Ovary (tissue), 9 donors: ENCODE data around the gene CCNC. TPM values are rescaled to one million over a fixed set of nuclear protein-coding genes. Genes with fewer than 3 reads are reported as not detected.
A peak's percentile ranks its signal among the peaks of the same experiment; 100 is the strongest.

Experiments used
- DNase-seq, 5 donors: peaks; one replicate each; pipeline ENCODE4 v3.0.0-alpha.2; 2019 to 2020
- H3K27ac ChIP-seq, 2 donors: fragments of 200-600 bp; one replicate each; pipeline versions ENCODE4 v1.5.1 to v1.8.0; 2019 to 2022
- H3K27me3 ChIP-seq: fragments of 200-600 bp; one replicate; pipeline ENCODE4 v1.8.0; 2022
- H3K36me3 ChIP-seq: fragments of 200-600 bp; sonication (generic); one replicate; pipeline ENCODE4 v1.5.1; 2019
- H3K4me1 ChIP-seq: one replicate; pipeline ENCODE4 v1.8.1; 2013; ENCODE audit warnings: mild to moderate bottlenecking, moderate library complexity; ENCODE audit not compliant: insufficient read depth
- H3K4me3 ChIP-seq: fragments of 200-600 bp; sonication (generic); one replicate; pipeline ENCODE4 v1.5.1; 2017
- H3K9me3 ChIP-seq, 2 donors: fragments of 200-600 bp in 1 of 2; sonication (generic) in 1 of 2; one replicate each; pipeline versions ENCODE4 v1.5.1 to v1.8.1; 2013 to 2019; ENCODE audit warnings: mild to moderate bottlenecking in 1 of 2, moderate library complexity in 1 of 2
- CTCF ChIP-seq, 3 donors: fragments of 450-650 bp in 2 of 3; fragments of 200-600 bp in 1 of 3; IDR thresholded peaks; one replicate each; pipeline versions ENCODE4 v1.5.1 to v1.8.0; 2016 to 2022; ENCODE audit warnings: antibody characterized with exemption in 3 of 3, mild to moderate bottlenecking in 1 of 3
- EP300 ChIP-seq: sonication (generic); formaldehyde crosslinking; IDR thresholded peaks from one replicate; pipeline ENCODE4 v1.6.1; 2017; ENCODE audit warnings: antibody characterized with exemption
- POLR2A ChIP-seq: fragments of 450-650 bp; IDR thresholded peaks from one replicate; pipeline ENCODE4 v1.6.1; 2017; ENCODE audit warnings: antibody characterized with exemption, mild to moderate bottlenecking, moderate library complexity
- WGBS, 3 donors: extraction: QIAGEN DNeasy Blood & Tissue Kit in 1 of 3; methylation state at CpG; one replicate each; pipeline versions ENCODE4 v1.1.5 to v1.1.7; 2013 to 2017; 5-methylcytosine and 5-hydroxymethylcytosine counted together
- intact Hi-C, 4 donors: fragments of 100-400 bp; cut with DNase I; formaldehyde crosslinking; loops; one replicate each; pipeline versions ENCODE4 v1.11.0 to v1.15.1; 2022 to 2023
- polyA plus RNA-seq, 2 donors: library from polyadenylated mRNA; stranded (reverse); fragments of 200-250 nt in 1 of 2; fragments of 350-450 nt in 1 of 2; fragmentation: Illumina TruSeq in 1 of 2; extraction: RNeasy Lipid Tissue Mini Kit (QIAGEN cat#74804) in 1 of 2; gene quantifications; one replicate each; pipeline ENCODE4 v1.2.3, GENCODE V29; 2013 to 2014
- total RNA-seq, 7 donors: library from RNA; depleted of rRNA in 2 of 7; stranded (reverse); fragments of >200 nt in 2 of 7; fragmentation: NEBNext Ultra II Directional in 3 of 7; extraction: Animal tissue kit (Norgen Biotek cat#: 25700) in 3 of 7; gene quantifications; one replicate each; pipeline versions ENCODE4 v1.1.0 to v1.2.4, GENCODE V29; 2016 to 2023
- donor health status: DM: no; HTN: no; CAD: no; lungs with moderate emphysema.
- donor health status: DM: no; HTN: no; CAD: no.
- donor health status: Bipolar disorder and iron deficiency.
- donor health status: DM: yes; HTN: yes; CAD: no.
- donor health status: DM: no; HTN: no; CAD: no.
- donor health status: DM: yes; HTN: yes; CAD: no.

Gene CCNC
- total and polyA plus RNA-seq, 9 donors = 19.4 to 42.4 (median 28.9) TPM

- H3K9me3 ChIP-seq = no peaks in the 10 kb centered on the region
- DNase-seq = no peak
- no peak overlapping the region for H3K27ac ChIP-seq
- H3K4me1 ChIP-seq = peaks cover 8% of the 10 kb centered on the region
- no peak for TF ChIP-seq POLR2A
- no peak for TF ChIP-seq CTCF (IDR thresholded peaks at IDR 0.05)
- no peak for TF ChIP-seq EP300
- WGBS, 3 donors = 14 to 16% (median 14%) methylated on average over 16 of the region's 16 CpGs
- peaks cover 2% of the 10 kb centered on the region for H3K27me3 ChIP-seq
- no peaks in the 10 kb centered on the region for H3K36me3 ChIP-seq
- intact Hi-C loops = no loop called here
- no peak overlapping the region for H3K4me3 ChIP-seq
Measured at GRCh38 chr6:99605911-99606655, 37.6 kb upstream of the CCNC start.

GRCh38 chr6:99605074-99605734 lies 36.7 kb upstream of the CCNC start:
- no peak for TF ChIP-seq EP300
- TF ChIP-seq POLR2A = no peak
- TF ChIP-seq CTCF (IDR thresholded peaks at IDR 0.05) = no peak

DNA sequence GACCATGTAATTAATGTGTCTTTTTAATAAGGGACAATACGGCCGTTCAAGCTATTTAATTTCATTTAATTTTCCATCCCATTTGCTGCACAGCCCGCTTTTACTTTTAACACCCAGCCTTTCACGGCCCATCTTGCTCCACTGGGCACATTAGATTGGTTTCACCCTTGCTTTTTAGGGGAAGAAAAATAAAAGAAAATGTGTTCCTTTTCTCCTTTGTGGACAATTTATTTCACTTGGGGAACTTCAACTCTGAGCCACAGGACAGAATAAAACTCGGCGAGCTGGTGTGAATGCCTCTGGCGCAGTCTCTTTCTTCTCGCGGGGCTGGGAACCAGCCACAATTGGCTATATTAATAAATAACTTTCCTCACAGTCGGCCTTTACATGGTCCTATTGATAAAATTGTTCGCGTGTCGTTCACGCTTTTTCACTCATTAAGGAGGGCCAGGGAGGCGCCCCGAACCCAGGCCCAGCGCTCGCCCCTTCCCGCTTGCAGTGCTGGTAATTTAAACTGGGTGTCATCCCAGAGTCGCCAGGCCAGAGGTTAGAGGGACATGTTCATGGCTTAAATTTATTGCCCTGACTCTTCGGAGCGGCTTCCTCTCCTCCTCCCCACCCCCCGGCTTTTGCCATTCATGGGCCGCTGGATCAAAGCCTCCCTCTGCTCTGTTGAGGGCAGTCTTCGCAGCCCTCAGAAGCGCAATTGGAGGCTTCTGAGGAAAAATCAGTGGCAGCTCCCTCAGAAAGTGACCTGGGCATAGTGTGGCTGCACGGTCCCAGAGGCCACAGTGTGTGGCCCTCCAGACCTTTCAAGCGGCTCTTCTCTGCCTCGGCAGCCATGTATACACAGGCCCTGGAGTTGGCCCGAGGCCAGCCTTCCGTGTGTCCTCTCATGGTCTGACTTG lies 36.0 kb upstream of the CCNC start:
- no peak for DNase-seq
- Histone ChIP-seq H3K9me3 (no peaks in the 10 kb centered on the region), H3K27me3 (peaks cover 2% of the 10 kb centered on the region), H3K4me3 (no peak overlapping the region), H3K27ac (no peak overlapping the region), H3K36me3 (no peaks in the 10 kb centered on the region), H3K4me1 (peaks cover 8% of the 10 kb centered on the region)
- 12 to 15% (median 12%) methylated on average over 31 of the region's 31 CpGs for WGBS, 3 donors
- intact Hi-C loops = no loop called here
- no peak for TF ChIP-seq EP300
- no peak for TF ChIP-seq CTCF (IDR thresholded peaks at IDR 0.05)
- no peak for TF ChIP-seq POLR2A

More at GRCh38 chr6:99605074-99605734, 36.7 kb upstream of the CCNC start:
- no peak for DNase-seq
- Histone ChIP-seq H3K27me3 (peaks cover 2% of the 10 kb centered on the region), H3K27ac (no peak overlapping the region), H3K4me1 (peaks cover 8% of the 10 kb centered on the region), H3K4me3 (no peak overlapping the region), H3K9me3 (no peaks in the 10 kb centered on the region), H3K36me3 (no peaks in the 10 kb centered on the region)
- 9 to 11% (median 10%) methylated on average over 20 of the region's 20 CpGs for WGBS, 3 donors
- intact Hi-C loops = no loop called here

- TF ChIP-seq CTCF (IDR thresholded peaks at IDR 0.05) (no peak), EP300 (no peak), POLR2A (no peak)
- Histone ChIP-seq H3K4me3 (peak overlapping the region; percentile 11), H3K4me1 (peaks cover 8% of the 10 kb centered on the region), H3K27me3 (peaks cover 2% of the 10 kb centered on the region), H3K9me3 (no peaks in the 10 kb centered on the region), H3K27ac (no peak overlapping the region), H3K36me3 (no peaks in the 10 kb centered on the region)
- peak in 1 of 5 donors; percentile 49 for DNase-seq
- intact Hi-C loops = no loop called here
- WGBS, 3 donors = 1 to 3% (median 2%) methylated on average over 31 to 55 of the region's 55 CpGs
Measured at GRCh38 chr6:99603421-99604165, 35.1 kb upstream of the CCNC start.
